GM21367 (cell line): Measurements from ENCODE around the gene APH1B.

Experiments
- ATAC-seq: cut with Tn5 transposase; IDR thresholded peaks from one replicate; pipeline ENCODE4 v1.9.1; 2021; ENCODE audit not compliant: unreplicated experiment

Gene APH1B

DNA sequence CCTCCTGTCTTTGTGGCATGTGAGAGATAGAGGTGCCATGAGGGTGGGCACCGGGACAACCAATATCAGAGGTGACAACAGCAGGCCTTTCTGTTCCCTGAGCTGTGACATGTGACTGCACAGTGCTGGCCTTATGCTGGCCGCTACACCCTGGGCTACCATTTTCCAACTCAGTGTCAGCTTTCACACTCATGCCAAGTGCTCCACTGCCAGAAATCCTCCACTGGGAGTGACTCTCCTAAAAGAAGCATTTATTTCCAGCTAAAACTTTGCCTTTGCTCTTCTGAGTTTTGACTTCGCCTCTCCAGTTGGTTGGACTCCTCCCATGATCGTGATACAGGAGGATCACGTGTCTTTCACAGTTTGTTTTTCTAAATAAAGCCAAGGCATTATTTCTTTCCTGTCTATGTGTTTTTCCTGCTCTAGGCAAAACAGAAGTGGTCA, 72.8 kb downstream of the APH1B start:
- ATAC-seq, result no peak

DNA sequence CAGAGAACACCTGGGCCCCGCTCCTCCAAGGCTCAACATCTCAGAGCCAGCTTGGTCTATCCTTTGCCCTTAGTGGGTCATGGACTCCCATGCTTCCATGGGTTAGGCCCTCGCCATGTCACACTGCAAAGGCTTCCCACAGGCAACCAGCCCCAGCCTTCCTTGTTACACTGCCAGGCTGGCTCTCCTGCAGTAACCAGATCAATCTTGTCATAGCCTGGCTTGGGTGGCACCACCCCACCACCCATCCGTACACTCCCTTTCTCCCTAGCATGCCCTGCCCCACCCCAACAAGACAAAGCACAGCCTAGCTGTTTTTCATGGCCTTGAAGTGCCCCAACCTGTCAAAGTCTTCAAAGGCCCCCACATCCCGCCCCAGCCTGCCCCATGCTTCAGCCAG, 73.8 kb downstream of the APH1B start:
- ATAC-seq, result no peak

DNA sequence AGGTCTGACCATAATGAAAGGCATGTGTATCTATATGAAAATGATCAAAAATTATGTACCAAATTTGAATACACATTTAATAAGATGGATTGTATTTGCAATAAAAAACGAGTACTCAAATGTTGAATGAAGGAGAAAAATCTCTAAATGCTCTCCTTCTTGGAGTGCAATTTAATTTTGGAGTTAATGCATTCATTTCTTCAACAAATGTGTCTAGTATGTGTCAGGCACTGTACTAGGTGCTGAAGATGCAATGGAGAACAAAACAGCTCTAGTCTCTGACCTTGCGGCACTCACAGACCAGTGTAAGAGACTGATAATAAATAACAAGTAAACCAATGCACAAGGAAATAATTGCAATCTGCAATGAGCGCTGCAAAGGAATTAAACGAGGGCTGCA, 75.4 kb downstream of the APH1B start:
- ATAC-seq, result no peak

DNA sequence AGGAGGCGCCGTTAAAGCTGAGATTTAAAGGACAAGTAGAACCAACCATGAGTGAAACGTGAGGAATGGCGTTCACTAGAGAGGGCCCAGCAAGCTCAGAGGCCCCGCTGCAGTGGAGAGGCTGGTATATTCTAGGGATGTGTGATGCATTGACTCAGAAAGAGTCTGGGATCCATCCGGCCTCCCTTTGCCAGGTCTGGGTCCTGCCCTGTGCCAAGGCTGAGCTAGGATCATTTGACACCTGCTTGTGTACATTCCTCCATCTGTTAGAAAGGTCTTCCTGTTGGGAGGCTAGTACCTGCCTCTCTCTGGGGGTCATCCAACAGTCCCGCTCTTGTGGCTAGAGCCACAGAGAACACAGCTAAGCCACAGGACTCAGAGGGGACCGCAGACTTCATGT, 75.9 kb downstream of the APH1B start:
- no peak for ATAC-seq

DNA sequence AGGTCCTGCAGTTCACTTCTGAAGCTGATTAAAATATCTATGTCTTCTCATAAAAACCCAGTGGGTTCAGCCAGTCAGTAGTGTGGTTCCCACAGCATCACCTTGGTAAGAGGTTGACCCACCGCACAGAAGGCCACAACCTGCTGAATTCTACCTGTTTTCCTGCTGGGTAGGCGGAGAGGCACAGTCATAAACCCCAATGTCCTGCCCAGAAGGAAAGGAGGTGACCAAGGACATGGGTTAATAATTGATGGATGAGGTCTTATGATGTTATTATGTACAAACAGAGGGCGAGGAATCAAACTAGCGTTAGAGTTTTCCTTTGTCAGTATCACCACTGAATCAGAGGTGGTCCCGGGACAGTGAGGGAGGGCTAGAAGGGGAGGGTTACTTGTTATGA, 76.5 kb downstream of the APH1B start:
- ATAC-seq, result no peak

DNA sequence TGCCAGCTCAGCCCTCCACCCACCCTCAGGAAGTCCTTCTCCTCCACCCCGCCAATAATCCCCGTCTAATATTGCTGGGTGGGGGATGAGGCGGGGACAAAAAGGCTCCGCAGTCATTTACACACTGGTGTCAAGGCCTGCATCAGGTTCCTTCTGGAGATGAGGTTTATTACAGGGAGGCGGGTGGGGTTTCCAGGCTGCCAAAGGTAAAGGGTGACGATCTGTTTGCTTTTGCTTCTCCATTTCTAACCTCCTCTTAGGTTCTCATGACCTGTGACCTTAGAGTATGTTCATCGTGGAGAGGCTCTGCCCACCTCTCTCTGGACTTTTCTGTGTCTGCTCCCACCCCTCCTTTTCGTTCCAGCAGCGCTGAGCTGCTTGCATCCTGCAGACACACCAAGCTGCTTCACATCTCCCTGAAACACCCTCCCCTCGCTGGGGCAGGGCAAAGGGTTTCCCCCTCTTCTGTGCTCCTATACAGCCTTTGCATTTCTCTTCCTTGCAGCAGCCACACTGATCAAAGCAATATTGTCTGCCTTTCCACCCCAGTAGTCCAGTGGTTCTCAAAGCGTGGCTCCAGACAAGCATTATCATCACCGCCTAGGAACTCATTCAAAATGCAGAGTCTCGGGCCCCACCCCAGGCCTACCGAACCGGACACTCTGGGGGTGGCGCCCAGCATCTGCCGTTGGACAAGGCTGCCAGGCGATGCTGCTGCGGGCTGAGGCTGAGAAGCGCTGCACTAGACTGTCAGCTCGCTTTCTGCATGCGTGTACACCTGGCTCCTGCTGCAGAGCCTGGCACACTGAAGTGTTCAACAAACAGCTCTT, 77.6 kb downstream of the APH1B start:
- no peak for ATAC-seq

DNA sequence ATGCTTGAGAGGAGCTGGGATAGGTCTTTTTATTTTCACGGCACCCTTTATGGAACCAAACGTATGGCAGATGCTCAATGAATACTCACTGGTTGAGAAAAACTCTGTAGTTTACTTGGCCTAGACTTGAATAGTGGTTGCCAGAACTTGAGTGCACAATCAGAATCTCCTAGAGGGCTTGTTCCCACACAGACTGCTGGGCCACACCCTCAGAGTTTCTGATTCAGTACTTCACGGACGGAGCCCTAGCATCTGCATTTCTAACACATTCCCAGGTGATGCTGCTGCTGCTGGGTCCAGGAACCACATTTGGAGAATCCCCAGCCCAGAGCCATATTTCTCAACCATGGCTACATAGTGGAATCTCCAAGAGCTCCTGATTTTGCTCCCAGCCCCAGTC, 79.7 kb downstream of the APH1B start:
- no peak for ATAC-seq

DNA sequence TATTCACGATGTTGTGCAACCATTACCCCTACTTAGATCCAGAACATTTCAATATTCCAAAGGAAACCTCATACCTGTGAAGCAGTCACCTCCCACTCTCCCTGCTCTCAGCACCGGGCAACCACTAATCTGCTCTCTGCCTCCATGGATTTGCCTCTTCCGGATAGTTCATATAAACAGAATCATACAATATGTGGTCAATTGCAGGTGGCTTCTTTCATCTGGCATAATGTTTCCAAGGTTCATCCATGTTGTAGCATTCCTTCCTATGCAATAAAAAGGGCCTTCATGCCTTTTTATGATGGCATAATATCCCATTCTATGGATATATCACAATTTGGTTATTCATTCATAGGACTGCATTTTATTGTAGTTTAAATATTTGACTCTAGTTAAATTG, 80.3 kb downstream of the APH1B start:
- no peak for ATAC-seq

DNA sequence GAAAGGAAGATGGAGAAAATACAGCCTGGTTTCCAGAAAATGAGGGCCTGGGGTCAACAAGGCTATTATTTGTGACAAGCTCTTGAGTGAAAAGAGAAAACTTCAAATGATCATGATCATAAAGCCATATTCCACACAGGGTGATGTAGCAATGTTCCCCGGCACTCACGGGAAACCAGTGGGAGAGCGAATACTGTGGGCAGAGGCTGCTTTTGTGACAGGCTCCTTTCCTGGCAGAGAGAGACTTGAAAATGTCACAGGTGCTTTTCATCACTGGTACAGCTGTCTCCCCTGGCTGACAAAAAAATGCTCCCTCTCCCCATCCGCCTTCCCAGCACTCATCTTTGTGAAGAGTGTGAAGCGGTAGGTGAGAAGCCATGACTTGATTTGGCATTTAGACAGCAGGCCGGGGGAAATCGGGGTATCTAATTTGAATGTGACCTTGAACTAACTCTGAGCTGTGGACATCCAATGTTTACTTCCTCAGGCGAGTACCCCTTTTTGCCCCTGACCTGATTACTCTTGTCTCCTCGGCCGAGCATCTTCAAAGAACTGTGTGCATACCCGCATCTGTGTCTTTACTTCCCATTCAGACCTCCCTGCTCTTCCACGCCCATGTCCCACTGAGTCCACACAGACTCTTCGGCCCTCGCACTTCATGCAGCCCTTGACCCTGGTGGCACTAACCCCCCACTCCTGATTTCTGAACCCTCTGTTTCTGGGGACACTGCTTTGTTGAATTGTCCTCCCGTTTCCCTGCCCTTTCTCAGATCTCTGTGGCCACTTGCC, 81.0 kb downstream of the APH1B start:
- no peak for ATAC-seq
